WI38 (cell line): ENCODE data around the gene OR2J3.
"Not testable (repeated sequence)": the region's sequence is repeated elsewhere in the genome, so short reads cannot be mapped to it uniquely, and the experiment has no call there.

Source experiments
- H3K4me3 ChIP-seq: 2 replicates; pipeline ENCODE4 v1.5.1; 2011; ENCODE audit warnings: low read depth, mild to moderate bottlenecking, control low read depth, low read length
- TF ChIP-seq, protein P1 (sequence below): IDR thresholded peaks from 2 replicates; pipeline ENCODE4 v1.5.1; 2012; ENCODE audit warnings: low read depth, mild to moderate bottlenecking, control low read depth, low read length

Gene OR2J3

DNA sequence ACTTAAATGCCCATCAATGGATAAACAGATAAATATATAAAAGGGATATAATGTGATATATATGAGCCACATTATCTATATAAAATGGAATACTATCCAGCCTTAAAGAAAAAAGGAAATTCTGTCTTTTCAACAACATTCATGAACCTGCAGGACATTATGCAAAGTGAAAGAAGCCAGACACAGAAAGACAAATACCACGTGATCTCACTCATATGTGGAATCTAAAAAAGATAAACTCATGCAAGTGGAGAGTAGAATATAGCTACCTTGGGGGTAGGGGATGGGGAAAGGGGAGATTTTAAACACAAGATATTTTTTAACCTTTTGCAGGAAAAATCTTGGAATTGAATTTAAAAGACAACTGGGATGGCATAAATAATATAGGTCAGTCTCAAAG is 10.1 kb upstream of the OR2J3 start:
- TF ChIP-seq, protein P1, sequence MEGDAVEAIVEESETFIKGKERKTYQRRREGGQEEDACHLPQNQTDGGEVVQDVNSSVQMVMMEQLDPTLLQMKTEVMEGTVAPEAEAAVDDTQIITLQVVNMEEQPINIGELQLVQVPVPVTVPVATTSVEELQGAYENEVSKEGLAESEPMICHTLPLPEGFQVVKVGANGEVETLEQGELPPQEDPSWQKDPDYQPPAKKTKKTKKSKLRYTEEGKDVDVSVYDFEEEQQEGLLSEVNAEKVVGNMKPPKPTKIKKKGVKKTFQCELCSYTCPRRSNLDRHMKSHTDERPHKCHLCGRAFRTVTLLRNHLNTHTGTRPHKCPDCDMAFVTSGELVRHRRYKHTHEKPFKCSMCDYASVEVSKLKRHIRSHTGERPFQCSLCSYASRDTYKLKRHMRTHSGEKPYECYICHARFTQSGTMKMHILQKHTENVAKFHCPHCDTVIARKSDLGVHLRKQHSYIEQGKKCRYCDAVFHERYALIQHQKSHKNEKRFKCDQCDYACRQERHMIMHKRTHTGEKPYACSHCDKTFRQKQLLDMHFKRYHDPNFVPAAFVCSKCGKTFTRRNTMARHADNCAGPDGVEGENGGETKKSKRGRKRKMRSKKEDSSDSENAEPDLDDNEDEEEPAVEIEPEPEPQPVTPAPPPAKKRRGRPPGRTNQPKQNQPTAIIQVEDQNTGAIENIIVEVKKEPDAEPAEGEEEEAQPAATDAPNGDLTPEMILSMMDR: no peak
- no peak overlapping the region for H3K4me3 ChIP-seq

- no peak within 1 kb of the TSS for H3K4me3 ChIP-seq
- TF ChIP-seq, protein P1: no peak
Measured at GRCh38 chr6:29099190-29099589, 8.7 kb upstream of the OR2J3 start, which contains the start of gene OR2J1. Gene OR2J1, plus strand, starts transcription at chr6:29099490. Its CDS starts 1,453 bp downstream, at chr6:29100943.

- H3K4me3 ChIP-seq: no peak overlapping the region
- TF ChIP-seq, protein P1: no peak
Measured at GRCh38 chr6:29112135-29112534, 4.3 kb downstream of the OR2J3 start.

DNA sequence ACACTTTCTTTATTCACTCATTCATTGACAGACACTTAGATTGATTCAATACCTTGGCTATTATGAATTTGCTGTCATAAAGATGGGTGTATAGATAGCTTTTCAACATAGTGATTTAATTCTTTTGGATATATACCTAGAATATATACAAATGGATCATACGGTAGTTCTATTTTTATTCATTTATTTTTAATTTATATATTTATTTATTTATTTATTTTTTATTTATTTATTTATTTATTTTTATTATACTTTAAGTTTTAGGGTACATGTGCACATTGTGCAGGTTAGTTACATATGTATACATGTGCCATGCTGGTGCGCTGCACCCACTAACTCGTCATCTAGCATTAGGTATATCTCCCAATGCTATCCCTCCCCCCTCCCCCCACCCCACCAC is 7.1 kb downstream of the OR2J3 start:
- H3K4me3 ChIP-seq: not testable (repeated sequence)

DNA sequence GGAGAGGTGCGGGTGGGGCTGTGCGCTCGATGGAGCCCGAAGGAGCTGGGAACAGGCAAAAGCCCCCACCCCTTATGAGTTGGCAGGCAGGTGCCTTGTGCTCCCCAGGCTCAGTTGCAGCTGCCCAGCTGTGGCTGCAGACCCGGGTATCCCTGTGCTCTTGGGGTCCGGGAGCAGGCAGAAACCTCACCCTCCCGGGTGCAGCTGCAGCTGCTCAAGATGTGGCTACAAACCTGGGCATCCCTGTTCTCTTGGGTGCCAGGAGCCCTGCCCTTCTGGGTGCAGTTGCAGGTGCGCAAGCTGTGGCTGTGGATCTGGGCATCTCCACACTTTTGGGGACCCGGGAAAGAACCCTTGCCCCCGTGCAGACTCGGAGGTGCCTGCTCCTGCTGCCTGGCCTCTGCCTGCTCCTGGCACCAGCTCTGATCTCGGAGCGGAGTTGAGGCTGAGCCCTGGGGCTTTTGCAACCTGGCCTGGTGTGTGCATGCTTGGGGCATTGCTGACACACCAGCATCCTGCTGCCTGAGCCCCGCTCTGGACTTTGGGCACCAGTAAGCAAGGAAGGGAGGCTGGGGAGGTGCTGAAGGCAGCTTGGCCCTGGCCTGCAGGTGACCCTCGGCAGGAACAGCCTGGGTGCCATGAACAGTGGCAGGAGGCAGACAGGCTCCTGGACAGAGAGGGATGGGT is 21.6 kb downstream of the OR2J3 start:
- TF ChIP-seq, protein P1: no peak

GRCh38 chr6:29130644-29131043 is 22.8 kb downstream of the OR2J3 start:
- no peak overlapping the region for H3K4me3 ChIP-seq
- TF ChIP-seq, protein P1: no peak

More for the DNA sequence above, 21.6 kb downstream of the OR2J3 start:
- no peak overlapping the region for H3K4me3 ChIP-seq

GRCh38 chr6:29131691-29132090 is 23.8 kb downstream of the OR2J3 start:
- H3K4me3 ChIP-seq: no peak overlapping the region
- TF ChIP-seq, protein P1: no peak

- H3K4me3 ChIP-seq: no peak overlapping the region
- TF ChIP-seq, protein P1: no peak
Measured at GRCh38 chr6:29137724-29138123, 29.9 kb downstream of the OR2J3 start.
